ENCODE data around the gene PFKFB3. TPM values are rescaled to one million over a fixed set of nuclear protein-coding genes. Genes with fewer than 3 reads are reported as not detected.

The PFKFB3 gene
- total RNA-seq, 1 donor from 2014 or later = 137 TPM

DNA sequence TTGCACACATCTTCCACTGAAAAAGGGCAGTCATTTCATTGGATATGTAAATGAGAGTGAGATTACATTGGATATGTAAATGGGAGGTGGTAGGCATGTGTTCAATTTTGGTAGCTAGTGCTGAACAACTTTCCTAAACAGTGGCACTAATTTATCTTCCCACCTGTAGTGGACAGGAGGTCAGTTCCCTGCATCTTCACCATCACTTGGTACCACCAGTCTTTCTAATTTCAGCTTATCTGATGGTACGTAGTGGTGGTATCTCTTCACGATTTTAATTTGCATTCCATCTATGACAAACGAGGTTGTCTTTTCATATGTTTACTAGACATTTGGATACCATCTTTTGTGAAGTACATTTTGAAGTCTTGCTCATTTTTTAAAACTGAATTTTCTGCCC, 58.1 kb downstream of the PFKFB3 start:
- TF ChIP-seq, protein P1, sequence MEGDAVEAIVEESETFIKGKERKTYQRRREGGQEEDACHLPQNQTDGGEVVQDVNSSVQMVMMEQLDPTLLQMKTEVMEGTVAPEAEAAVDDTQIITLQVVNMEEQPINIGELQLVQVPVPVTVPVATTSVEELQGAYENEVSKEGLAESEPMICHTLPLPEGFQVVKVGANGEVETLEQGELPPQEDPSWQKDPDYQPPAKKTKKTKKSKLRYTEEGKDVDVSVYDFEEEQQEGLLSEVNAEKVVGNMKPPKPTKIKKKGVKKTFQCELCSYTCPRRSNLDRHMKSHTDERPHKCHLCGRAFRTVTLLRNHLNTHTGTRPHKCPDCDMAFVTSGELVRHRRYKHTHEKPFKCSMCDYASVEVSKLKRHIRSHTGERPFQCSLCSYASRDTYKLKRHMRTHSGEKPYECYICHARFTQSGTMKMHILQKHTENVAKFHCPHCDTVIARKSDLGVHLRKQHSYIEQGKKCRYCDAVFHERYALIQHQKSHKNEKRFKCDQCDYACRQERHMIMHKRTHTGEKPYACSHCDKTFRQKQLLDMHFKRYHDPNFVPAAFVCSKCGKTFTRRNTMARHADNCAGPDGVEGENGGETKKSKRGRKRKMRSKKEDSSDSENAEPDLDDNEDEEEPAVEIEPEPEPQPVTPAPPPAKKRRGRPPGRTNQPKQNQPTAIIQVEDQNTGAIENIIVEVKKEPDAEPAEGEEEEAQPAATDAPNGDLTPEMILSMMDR (IDR thresholded peaks at IDR 0.05; ENCODE audit: partially characterized antibody, unreplicated experiment) = no peak
- DNase-seq = no peak
- Mint-ChIP-seq H3K27ac (ENCODE audit: unreplicated experiment) (no peak overlapping the region), H3K9me3 (ENCODE audit: unreplicated experiment) (no peaks in the 10 kb centered on the region), H3K4me1 (ENCODE audit: low read depth, unreplicated experiment) (no peaks in the 10 kb centered on the region), H3K36me3 (ENCODE audit: unreplicated experiment) (peaks cover 19% of the 10 kb centered on the region), H3K27me3 (ENCODE audit: unreplicated experiment) (peaks cover 3% of the 10 kb centered on the region), H3K4me3 (ENCODE audit: unreplicated experiment) (no peak overlapping the region)

DNA sequence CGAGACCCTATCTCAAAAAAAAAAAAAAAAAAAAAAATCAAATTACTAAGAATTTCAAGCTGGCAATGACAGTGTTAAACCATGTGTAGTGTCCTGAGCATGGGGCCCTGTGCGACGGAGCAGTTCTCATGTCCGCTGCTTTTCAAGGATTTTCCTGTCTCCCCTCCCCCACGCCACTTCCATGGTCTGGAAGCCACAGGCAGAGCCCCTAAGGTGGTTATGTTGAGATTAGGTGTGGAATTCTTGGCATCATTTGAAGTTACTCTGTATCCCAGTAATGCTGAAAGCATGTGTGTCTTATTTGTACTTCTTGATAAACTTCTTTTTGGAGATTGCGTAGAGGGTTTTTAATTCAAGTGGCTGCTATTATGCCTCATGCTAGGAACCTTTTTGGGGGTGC, 65.2 kb downstream of the PFKFB3 start:
- H3K27me3 Mint-ChIP-seq (ENCODE audit: unreplicated experiment) = no peaks in the 10 kb centered on the region
- H3K36me3 Mint-ChIP-seq (ENCODE audit: unreplicated experiment) = no peaks in the 10 kb centered on the region
- no peak overlapping the region for H3K4me3 Mint-ChIP-seq (ENCODE audit: unreplicated experiment)
- no peaks in the 10 kb centered on the region for H3K4me1 Mint-ChIP-seq (ENCODE audit: low read depth, unreplicated experiment)
- H3K9me3 Mint-ChIP-seq (ENCODE audit: unreplicated experiment) = no peaks in the 10 kb centered on the region
- H3K27ac Mint-ChIP-seq (ENCODE audit: unreplicated experiment) = no peak overlapping the region
- DNase-seq = no peak
- TF ChIP-seq, protein P1 (IDR thresholded peaks at IDR 0.05; ENCODE audit: partially characterized antibody, unreplicated experiment) = no peak

DNA sequence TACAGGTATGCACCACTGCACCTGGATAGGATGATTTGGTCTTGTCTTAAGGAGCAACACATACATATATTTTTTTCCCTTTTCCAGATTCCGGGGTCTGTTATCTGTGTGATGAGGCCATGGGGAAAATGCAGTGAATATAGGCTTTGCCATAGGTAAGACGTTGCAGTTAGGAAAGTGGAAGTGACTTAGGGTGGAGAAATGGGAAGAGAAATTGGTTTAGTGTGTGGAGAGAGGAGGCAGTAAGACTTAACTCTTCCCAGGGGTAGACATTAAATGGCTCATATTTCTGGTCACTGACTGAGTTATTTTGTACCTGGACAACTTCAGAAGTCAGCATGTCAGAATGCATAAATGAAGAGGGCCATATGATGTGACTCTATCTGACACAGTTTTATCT, 66.7 kb downstream of the PFKFB3 start:
- no peak for DNase-seq
- no peaks in the 10 kb centered on the region for H3K36me3 Mint-ChIP-seq (ENCODE audit: unreplicated experiment)
- H3K27me3 Mint-ChIP-seq (ENCODE audit: unreplicated experiment) = no peaks in the 10 kb centered on the region
- H3K4me3 Mint-ChIP-seq (ENCODE audit: unreplicated experiment) = no peak overlapping the region
- TF ChIP-seq, protein P1 (IDR thresholded peaks at IDR 0.05; ENCODE audit: partially characterized antibody, unreplicated experiment) = no peak
- H3K27ac Mint-ChIP-seq (ENCODE audit: unreplicated experiment) = no peak overlapping the region
- peaks cover 4% of the 10 kb centered on the region for H3K9me3 Mint-ChIP-seq (ENCODE audit: unreplicated experiment)
- no peaks in the 10 kb centered on the region for H3K4me1 Mint-ChIP-seq (ENCODE audit: low read depth, unreplicated experiment)

DNA sequence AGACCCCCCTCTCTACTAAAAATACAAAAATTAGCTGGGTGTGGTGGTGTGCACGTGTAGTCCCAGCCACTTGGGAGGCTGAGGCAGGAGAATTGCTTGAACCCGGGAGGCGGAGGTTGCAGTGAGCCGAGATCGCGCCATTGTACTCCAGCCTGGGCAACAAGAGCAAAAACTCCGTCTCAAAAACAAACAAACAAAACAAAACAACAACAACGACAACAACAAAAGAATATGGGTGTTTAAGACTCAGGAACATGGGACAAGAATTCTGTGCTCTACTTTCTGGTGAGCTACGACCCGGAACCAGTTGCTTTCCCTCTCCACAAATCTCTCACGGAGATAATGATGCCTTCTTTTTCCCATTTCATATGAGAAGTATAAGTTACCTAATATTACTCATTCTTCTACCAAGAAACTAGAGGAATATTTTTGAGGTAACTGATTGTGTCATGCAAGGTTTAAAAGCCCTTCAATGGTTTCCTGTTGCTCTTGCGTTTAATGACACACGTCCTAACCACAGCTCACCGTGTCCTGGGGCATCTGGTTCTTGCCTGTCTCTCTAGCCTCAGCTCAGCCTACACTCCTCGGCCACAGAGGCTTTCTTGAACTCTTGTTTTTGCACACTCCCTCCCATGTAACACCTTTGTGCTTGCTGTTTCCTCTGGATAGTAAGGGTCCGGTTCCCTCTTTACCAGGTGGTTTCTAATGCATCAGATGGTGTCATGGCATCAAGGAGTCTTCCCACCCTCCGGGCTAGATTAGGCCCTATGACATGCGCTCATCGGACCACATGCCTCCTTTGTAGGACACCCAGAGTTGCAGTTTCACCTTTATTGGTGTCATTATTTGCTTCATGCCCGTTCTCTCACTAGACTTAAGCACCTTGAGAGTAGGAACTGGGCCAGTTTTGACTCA, 67.5 kb downstream of the PFKFB3 start:
- H3K27me3 Mint-ChIP-seq (ENCODE audit: unreplicated experiment) = no peaks in the 10 kb centered on the region
- H3K9me3 Mint-ChIP-seq (ENCODE audit: unreplicated experiment) = peaks cover 4% of the 10 kb centered on the region
- peaks cover 2% of the 10 kb centered on the region for H3K4me1 Mint-ChIP-seq (ENCODE audit: low read depth, unreplicated experiment)
- H3K4me3 Mint-ChIP-seq (ENCODE audit: unreplicated experiment) = no peak overlapping the region
- no peaks in the 10 kb centered on the region for H3K36me3 Mint-ChIP-seq (ENCODE audit: unreplicated experiment)
- DNase-seq = no peak
- TF ChIP-seq, protein P1 (IDR thresholded peaks at IDR 0.05; ENCODE audit: partially characterized antibody, unreplicated experiment) = no peak
- H3K27ac Mint-ChIP-seq (ENCODE audit: unreplicated experiment) = no peak overlapping the region

DNA sequence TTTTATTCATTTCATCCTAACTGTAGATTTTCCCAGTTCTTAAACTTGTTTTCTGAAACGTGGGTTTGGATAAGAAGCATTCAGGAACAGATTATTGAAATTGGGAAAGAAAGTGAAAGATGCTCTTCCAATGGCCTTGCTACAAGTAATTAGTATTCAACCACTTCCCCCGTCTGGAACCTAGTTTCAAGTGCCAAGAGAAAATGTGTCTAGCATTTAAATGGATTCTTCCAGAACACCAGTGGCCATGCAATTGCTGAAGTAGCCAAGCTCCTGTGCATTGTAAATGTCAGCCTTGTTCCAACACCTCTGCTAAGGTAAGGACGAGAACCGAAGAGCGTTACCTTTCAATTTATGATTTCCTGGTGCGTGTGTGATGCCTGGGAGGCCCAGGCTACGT, 68.2 kb downstream of the PFKFB3 start:
- no peak for DNase-seq
- no peaks in the 10 kb centered on the region for H3K36me3 Mint-ChIP-seq (ENCODE audit: unreplicated experiment)
- H3K4me1 Mint-ChIP-seq (ENCODE audit: low read depth, unreplicated experiment) = peaks cover 2% of the 10 kb centered on the region
- H3K4me3 Mint-ChIP-seq (ENCODE audit: unreplicated experiment) = no peak overlapping the region
- H3K9me3 Mint-ChIP-seq (ENCODE audit: unreplicated experiment) = peaks cover 4% of the 10 kb centered on the region
- H3K27ac Mint-ChIP-seq (ENCODE audit: unreplicated experiment) = no peak overlapping the region
- TF ChIP-seq, protein P1 (IDR thresholded peaks at IDR 0.05; ENCODE audit: partially characterized antibody, unreplicated experiment) = no peak
- H3K27me3 Mint-ChIP-seq (ENCODE audit: unreplicated experiment) = no peaks in the 10 kb centered on the region
